K562 (cell line): ENCODE measurements around the gene COL24A1. TPM values are rescaled to one million over a fixed set of nuclear protein-coding genes. Genes with fewer than 3 reads are reported as not detected.

Experiments
- ATAC-seq: fragments of 200-7000 bp; cut with Tn5 transposase; 3 replicates; pipeline ENCODE4 v1.9.1; 2020; ENCODE audit warnings: moderate library complexity
- BruUV-seq: library from RNA; stranded (reverse); fragments of 400-500 nt; replicated peaks from 2 replicates; lab custom pipeline; 2021; lab: Mats Ljungman, UMichigan
- CTCF ChIA-PET: fragments of 300-600 bp; formaldehyde crosslinking; extraction: SDS; loops from one replicate; lab custom pipeline; 2021; ENCODE audit warnings: low intra/inter-chr PET ratio; lab: Yijun Ruan, JAX
- POLR2A ChIA-PET: fragments of 300-600, 350-650 bp; sonication (Branson Sonifier 250); formaldehyde crosslinking; extraction: SDS; loops from one replicate; lab custom pipeline; 2021; ENCODE audit warnings: antibody characterized with exemption, inconsistent platforms; lab: Yijun Ruan, JAX
- DNase-seq, 4 experiments: peaks; one replicate each; pipeline versions ENCODE4 v3.0.0 to v3.0.0-alpha.2; 2011 to 2018; ENCODE audit warnings: low spot score in 3 of 4, mixed read lengths in 3 of 4; ENCODE audit errors: extremely low read depth in 1 of 4
- FAIRE-seq: peaks from 2 replicates; lab custom pipeline; 2011; peaks lifted over from hg19 to GRCh38; lab: Jason Lieb, UNC
- H2AFZ ChIP-seq: 2 replicates; pipeline ENCODE4 v1.6.0; 2011; ENCODE audit warnings: low read depth, low read length, control low read depth, inconsistent platforms
- H3K27ac ChIP-seq: fragments of 200-600 bp; 3 replicates; pipeline ENCODE4 v1.8.0; 2011; ENCODE audit warnings: low read depth, mild to moderate bottlenecking, control low read depth, inconsistent platforms, low read length, moderate library complexity, mixed read lengths; ENCODE audit errors: extremely low read depth
- H3K27me3 ChIP-seq, 2 experiments: fragments of 300-600 bp in 1 of 2; 2 replicates in 1 of 2; 3 replicates in 1 of 2; pipeline versions ENCODE4 v1.6.0 to v1.8.0; 2011; ENCODE audit warnings: inconsistent platforms in 2 of 2, low read length in 2 of 2, mild to moderate bottlenecking in 1 of 2, mixed read lengths in 1 of 2, moderate library complexity in 1 of 2; ENCODE audit not compliant: control insufficient read depth in 2 of 2, insufficient read depth in 2 of 2
- H3K36me3 ChIP-seq: fragments of 300-600 bp; 3 replicates; pipeline ENCODE4 v1.8.0; 2011; ENCODE audit warnings: mild to moderate bottlenecking, low read length, inconsistent platforms; ENCODE audit not compliant: control insufficient read depth, insufficient read depth
- H3K4me1 ChIP-seq, 2 experiments: fragments of 200-600 bp in 1 of 2; replicated peaks in 1 of 2; 2 replicates in 1 of 2; 3 replicates in 1 of 2; pipeline versions ENCODE4 v1.5.1 to v1.8.0; 2011; ENCODE audit warnings: inconsistent platforms in 2 of 2, low read length in 2 of 2, mild to moderate bottlenecking in 1 of 2, mixed read lengths in 1 of 2, moderate library complexity in 1 of 2; ENCODE audit not compliant: control insufficient read depth in 2 of 2, insufficient read depth in 2 of 2
- H3K4me2 ChIP-seq: 2 replicates; pipeline ENCODE4 v1.6.1; 2011; ENCODE audit warnings: low read length, control low read depth, inconsistent platforms, mixed read lengths; ENCODE audit not compliant: insufficient read depth
- H3K4me3 ChIP-seq: fragments of 200-600 bp; sonication (generic), shearing (Covaris generic); 2 replicates; pipeline ENCODE4 v1.5.1; 2016; ENCODE audit warnings: control low read depth, inconsistent platforms
- H3K79me2 ChIP-seq: fragments of 200-600 bp; 3 replicates; pipeline ENCODE4 v1.8.0; 2011; ENCODE audit warnings: low read length, inconsistent platforms; ENCODE audit not compliant: control insufficient read depth, insufficient read depth
- H3K9ac ChIP-seq, 2 experiments: 2 replicates each; pipeline versions ENCODE4 v1.6.0 to v1.6.1; 2011; ENCODE audit warnings: low read depth in 2 of 2, low read length in 2 of 2, control low read depth in 1 of 2, inconsistent platforms in 1 of 2, mild to moderate bottlenecking in 1 of 2, mixed read lengths in 1 of 2; ENCODE audit not compliant: insufficient read depth in 1 of 2
- H3K9me1 ChIP-seq: one replicate; pipeline ENCODE4 v1.6.0; 2011; ENCODE audit warnings: inconsistent platforms, mild to moderate bottlenecking, low read length, moderate library complexity; ENCODE audit not compliant: control insufficient read depth, insufficient read depth
- H3K9me3 ChIP-seq: replicated peaks from 2 replicates; pipeline ENCODE4 v1.5.1; 2011; ENCODE audit warnings: low read depth, low read length, inconsistent platforms; ENCODE audit not compliant: control insufficient read depth, insufficient read depth
- H4K20me1 ChIP-seq: replicated peaks from 2 replicates; pipeline ENCODE4 v1.6.1; 2011; ENCODE audit warnings: low read length, inconsistent platforms, mixed read lengths; ENCODE audit not compliant: control insufficient read depth, insufficient read depth
- ERF ChIP-seq: fragments of 450-650 bp; formaldehyde crosslinking; IDR thresholded peaks from 2 replicates; pipeline ENCODE4 v1.4.0; 2020; ENCODE audit warnings: mild to moderate bottlenecking, mixed read lengths
- EWSR1 ChIP-seq: fragments of 450-650 bp; IDR thresholded peaks from 2 replicates; pipeline ENCODE4 v1.6.1; 2018; ENCODE audit warnings: borderline replicate concordance, mild to moderate bottlenecking, low read depth, moderate library complexity; ENCODE audit not compliant: partially characterized antibody
- FOXJ2 ChIP-seq: fragments of 200-800 bp; sonication (Bioruptor generic); IDR thresholded peaks from 2 replicates; pipeline ENCODE4 v1.6.1; 2016; ENCODE audit warnings: missing genetic modification characterization, missing compliant biosample characterization
- FOXM1 ChIP-seq, 2 experiments: fragments of 450-650 bp in 1 of 2; sonication (generic) in 1 of 2; formaldehyde crosslinking in 1 of 2; IDR thresholded peaks; 2 replicates each; pipeline versions ENCODE4 v1.6.1 to v1.9.0; 2017 to 2022; ENCODE audit warnings: low read depth in 2 of 2, mild to moderate bottlenecking in 2 of 2, missing genetic modification reagents in 1 of 2, moderate library complexity in 1 of 2
- MAFK ChIP-seq: IDR thresholded peaks from 2 replicates; pipeline ENCODE4 v1.6.1; 2011; ENCODE audit warnings: low read length, improper control_type of control experiment
- TEAD2 ChIP-seq: fragments of 450-650 bp; IDR thresholded peaks from 2 replicates; pipeline ENCODE4 v1.6.1; 2016; ENCODE audit warnings: missing genetic modification characterization, control low read depth, missing compliant biosample characterization
- ZC3H11A ChIP-seq: IDR thresholded peaks from 2 replicates; pipeline ENCODE4 v1.6.1; 2012; ENCODE audit warnings: low read depth, low read length, improper control_type of control experiment
- whole genome bisulfite sequencing: fragments of 100-300 bp; shearing (Covaris generic); methylation state at CpG from one replicate; pipeline ENCODE4 v1.1.6; 2016; ENCODE audit warnings: low coverage, mixed read lengths; ENCODE audit not compliant: insufficient coverage; ENCODE audit errors: missing lambda C conversion rate; 5-methylcytosine and 5-hydroxymethylcytosine counted together
- in situ Hi-C: fragments of 300-500 bp; cut with MboI; formaldehyde crosslinking; loops from 4 replicates; pipeline ENCODE4 v1.15.0; 2018; ENCODE audit warnings: inconsistent platforms, mixed read lengths
- intact Hi-C: fragments of 100-400 bp; cut with micrococcal nuclease; formaldehyde crosslinking; loops from 2 replicates; pipeline ENCODE4 v1.14.2; 2022
- polyA plus RNA-seq, 8 experiments: library from polyadenylated mRNA; depleted of rRNA in 4 of 8; stranded (reverse) in 5 of 8; unstranded in 3 of 8; fragments of >200 nt; fragmentation: Nextera tagmentation in 2 of 8; fragmentation: Illumina TruSeq in 1 of 8; extraction: Ambion mirVana in 2 of 8; extraction: Trizol in 1 of 8; gene quantifications; 2 replicates each; pipeline versions ENCODE4 v1.2.1 to v1.2.3, GENCODE V29; 2011 to 2014; ENCODE audit warnings: inconsistent platforms in 1 of 8, missing spikeins in 1 of 8
- total RNA-seq, 7 experiments: library from RNA; depleted of rRNA in 6 of 7; stranded (reverse); fragments of >200 nt in 6 of 7; fragmentation: Illumina TruSeq in 2 of 7; extraction: Trizol in 2 of 7; gene quantifications; 2 replicates each; pipeline versions ENCODE4 v1.2.1 to v1.2.3, GENCODE V29; 2011 to 2021; ENCODE audit warnings: low replicate concordance in 1 of 7
- TF ChIP-seq, protein P1 (sequence below): fragments of 450-650 bp; formaldehyde crosslinking; IDR thresholded peaks from 2 replicates; pipeline ENCODE4 v1.4.0; 2020; ENCODE audit warnings: mild to moderate bottlenecking, moderate library complexity

Gene COL24A1
- total and polyA plus RNA-seq, 9 of the 15 experiments (the other 6 are each of a cell fraction or from before 2014, with no cell fraction given): 0.01 to 0.06 (median 0.03) TPM; not detected in 2

DNA sequence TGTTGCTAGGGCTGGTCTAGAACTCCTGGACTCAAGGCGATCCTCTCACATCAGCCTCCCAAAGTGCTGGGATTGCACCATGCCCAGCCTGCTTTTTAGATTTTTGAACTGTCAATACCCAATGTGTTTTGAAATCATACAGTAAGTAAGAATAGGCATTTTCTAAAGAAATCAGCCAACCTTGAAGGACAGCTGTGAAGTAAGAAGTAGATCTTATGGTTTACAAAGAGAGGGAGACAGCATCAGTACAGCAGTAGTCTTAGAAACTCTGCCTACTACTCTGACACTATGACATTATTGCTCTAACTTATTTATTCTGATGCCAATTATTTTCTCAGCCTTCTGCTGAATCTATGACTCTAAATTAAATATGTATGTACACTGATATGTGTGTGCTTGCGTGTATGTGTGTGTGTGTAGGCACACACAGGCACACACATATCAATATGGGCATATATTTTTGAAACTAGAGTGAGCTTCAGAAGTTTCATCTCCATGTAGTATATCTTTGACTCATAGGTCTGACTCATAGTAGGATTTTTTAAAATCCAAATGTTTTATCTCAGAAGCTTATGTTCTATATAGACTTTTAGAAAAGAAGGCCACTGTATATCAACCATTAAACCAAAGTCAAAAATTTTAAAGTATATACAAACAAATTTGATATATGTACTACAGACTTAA lies 140.4 kb downstream of the COL24A1 start:
- FAIRE-seq: no peak

More for the DNA sequence above, 140.4 kb downstream of the COL24A1 start:
- WGBS: 0% methylated on average over 2 of the region's 2 CpGs
- Histone ChIP-seq H3K4me3 (no peak overlapping the region), H2AFZ (no peak overlapping the region), H3K27me3 (no peaks in the 10 kb centered on the region), H3K4me2 (no peak overlapping the region), H3K36me3 (no peaks in the 10 kb centered on the region), H3K27ac (no peak overlapping the region), H3K9me3 (no peaks in the 10 kb centered on the region), H3K4me1 (no peaks in the 10 kb centered on the region), H4K20me1 (no peaks in the 10 kb centered on the region), H3K9me1 (no peaks in the 10 kb centered on the region), H3K79me2 (no peaks in the 10 kb centered on the region), H3K9ac (no peak overlapping the region)
- no peak for ATAC-seq
- ChIA-PET POLR2A (no interaction called here), CTCF (no interaction called here)
- no peak for DNase-seq
- in situ Hi-C loops: no loop called here
- no TSS peak for BruUV-seq
- TF ChIP-seq ZC3H11A (no peak), FOXJ2 (tag) (no peak), TEAD2 (no peak), EWSR1 (no peak), ERF (no peak), MAFK (no peak), FOXM1 (IDR thresholded peaks at IDR 0.05; ENCODE audit: low read depth) (no peak), FOXM1 (CRISPR knock-in tag; IDR thresholded peaks at IDR 0.05; ENCODE audit: low read depth) (no peak)
- TF ChIP-seq, protein P1, sequence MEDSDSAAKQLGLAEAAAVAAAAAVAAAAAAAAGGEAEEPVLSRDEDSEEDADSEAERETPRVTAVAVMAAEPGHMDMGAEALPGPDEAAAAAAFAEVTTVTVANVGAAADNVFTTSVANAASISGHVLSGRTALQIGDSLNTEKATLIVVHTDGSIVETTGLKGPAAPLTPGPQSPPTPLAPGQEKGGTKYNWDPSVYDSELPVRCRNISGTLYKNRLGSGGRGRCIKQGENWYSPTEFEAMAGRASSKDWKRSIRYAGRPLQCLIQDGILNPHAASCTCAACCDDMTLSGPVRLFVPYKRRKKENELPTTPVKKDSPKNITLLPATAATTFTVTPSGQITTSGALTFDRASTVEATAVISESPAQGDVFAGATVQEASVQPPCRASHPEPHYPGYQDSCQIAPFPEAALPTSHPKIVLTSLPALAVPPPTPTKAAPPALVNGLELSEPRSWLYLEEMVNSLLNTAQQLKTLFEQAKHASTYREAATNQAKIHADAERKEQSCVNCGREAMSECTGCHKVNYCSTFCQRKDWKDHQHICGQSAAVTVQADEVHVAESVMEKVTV (CRISPR knock-in tag): no peak
- intact Hi-C loops: no loop called here
